GM19463 (cell line): Measurements from ENCODE around the gene RC3H2.
"Not testable (repeated sequence)": the region's sequence is repeated elsewhere in the genome, so short reads cannot be mapped to it uniquely, and the experiment has no call there.

Source experiments
- ATAC-seq: cut with Tn5 transposase; IDR thresholded peaks from one replicate; pipeline ENCODE4 v1.9.1; 2021; ENCODE audit warnings: mild to moderate bottlenecking, moderate library complexity; ENCODE audit not compliant: unreplicated experiment

Gene RC3H2

GRCh38 chr9:122922713-122923112 lies 17.6 kb upstream of the RC3H2 start:
- ATAC-seq = no peak

GRCh38 chr9:122918310-122918709 lies 13.2 kb upstream of the RC3H2 start:
- ATAC-seq = no peak

DNA sequence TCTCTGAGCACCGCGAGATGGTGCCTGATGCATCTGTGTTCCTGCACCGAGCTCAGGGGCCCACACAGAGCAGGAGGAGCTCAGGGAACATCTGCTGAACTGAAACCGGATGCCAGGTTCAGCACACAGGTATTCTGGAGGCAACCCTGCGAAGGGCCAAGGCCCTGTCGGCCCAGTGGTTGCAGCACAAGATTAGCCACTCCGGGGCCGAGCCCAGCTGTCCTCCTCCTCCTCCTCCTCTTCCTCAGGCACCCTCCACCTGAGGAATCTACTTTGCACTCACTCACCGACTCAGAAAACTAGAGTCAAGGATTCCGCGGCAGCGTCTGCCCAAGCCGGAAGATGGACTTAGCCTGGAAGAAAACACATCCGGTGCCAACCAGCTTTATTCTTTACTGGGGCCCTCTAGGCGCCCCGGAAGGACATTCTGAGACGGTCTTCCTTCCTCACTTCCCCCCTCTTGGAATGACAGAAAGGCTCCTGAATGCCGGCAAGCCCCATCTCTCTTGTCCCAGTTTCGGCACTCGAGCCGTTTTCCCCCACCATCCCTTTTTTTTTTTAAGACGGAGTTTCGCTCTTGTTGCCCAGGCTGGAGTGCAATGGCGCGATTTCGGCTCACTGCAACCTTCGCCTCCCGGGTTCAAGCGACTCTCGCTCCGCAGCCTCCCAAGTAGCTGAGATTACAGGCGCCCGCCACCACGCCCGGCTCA lies 8.0 kb upstream of the RC3H2 start, which contains the start of gene ZBTB6:
Gene ZBTB6 (minus strand): TSS at position 360 of the 710 bp plus-strand sequence. CDS start 1,251 bp downstream, outside the sequence.
- ATAC-seq = peak; percentile 98

- ATAC-seq = no peak
Observed at GRCh38 chr9:122912671-122912963, 7.5 kb upstream of the RC3H2 start.

DNA sequence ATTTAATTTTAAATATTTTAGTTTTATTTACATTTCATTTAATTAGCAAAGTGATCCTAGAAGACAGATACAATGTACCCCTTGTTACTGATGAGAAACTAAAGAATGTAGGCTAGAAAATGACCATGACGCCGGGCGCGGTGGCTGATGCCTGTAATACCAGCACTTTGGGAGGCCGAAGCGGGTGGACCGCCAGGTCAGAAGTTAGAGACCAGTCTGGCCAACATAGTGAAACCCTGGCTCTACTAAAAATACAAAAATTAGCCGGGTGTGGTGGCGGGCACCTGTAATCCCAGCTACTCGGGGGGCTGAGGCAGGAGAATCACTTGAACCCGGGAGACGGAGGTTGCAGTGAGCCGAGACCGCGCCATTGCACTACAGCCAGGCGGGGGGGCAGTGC lies 963 bp upstream of the RC3H2 start:
- ATAC-seq = not testable (repeated sequence)

DNA sequence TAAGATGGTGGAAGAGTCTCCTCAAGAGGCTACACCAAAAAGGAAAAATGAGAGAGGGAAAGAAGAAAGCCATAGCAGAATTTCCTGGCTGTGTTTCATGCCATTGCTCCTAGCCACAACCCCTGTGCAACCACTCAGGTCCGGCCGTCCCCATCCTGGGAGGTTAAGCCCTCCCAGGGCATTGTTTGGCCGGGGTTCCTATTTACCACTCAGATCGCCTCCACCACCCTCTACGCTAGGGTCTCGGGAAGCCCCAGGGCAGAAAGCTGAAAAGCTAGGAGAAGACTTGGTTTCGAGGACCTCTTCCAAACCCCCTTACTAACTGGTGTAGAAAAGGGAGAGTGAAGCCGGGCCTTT lies 715 bp downstream of the RC3H2 start:
- peak; percentile 23 for ATAC-seq

GRCh38 chr9:122900791-122901190 lies 4.4 kb downstream of the RC3H2 start:
- ATAC-seq = no peak

- ATAC-seq = no peak
Observed at GRCh38 chr9:122897969-122898368, 7.2 kb downstream of the RC3H2 start.

- no peak for ATAC-seq
Observed at GRCh38 chr9:122888480-122888879, 16.7 kb downstream of the RC3H2 start.

DNA sequence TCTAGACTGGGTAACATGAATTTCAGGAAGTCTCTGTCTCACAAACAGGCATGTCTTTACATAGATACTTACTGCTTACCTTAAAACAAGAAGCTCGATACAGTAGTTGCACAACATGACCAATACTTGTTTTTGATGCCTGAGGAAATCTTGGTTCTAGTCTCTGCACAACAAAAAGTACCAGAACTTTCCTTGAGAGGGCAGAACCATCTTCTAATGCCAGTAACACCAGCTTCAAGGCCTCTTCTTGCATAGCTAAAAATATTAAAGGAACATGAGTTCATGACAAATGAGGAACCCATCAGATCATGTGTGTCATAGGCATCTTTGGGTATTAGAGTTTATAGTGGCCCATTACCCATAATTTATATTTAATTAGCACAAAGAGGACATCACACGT lies 22.0 kb downstream of the RC3H2 start:
- no peak for ATAC-seq

DNA sequence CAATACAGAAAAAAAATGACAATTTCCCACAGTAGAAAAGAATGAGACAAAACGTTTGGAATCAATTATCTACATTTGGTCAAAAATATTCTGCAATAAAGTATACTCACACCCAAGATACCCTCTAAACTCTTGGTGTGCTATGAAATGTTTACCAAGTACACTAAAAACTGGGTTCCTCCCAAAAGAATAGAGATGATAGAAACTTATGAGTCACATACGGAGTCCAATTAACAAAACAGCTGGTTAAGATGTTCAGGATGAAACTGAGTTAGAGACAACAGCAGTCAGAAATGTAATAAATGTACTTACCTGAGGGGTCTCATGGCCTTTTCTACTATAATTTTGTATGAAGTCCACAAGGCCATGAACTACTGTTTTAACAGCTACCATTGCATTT lies 25.7 kb downstream of the RC3H2 start:
- no peak for ATAC-seq

GRCh38 chr9:122875523-122875922 lies 29.6 kb downstream of the RC3H2 start:
- no peak for ATAC-seq

DNA sequence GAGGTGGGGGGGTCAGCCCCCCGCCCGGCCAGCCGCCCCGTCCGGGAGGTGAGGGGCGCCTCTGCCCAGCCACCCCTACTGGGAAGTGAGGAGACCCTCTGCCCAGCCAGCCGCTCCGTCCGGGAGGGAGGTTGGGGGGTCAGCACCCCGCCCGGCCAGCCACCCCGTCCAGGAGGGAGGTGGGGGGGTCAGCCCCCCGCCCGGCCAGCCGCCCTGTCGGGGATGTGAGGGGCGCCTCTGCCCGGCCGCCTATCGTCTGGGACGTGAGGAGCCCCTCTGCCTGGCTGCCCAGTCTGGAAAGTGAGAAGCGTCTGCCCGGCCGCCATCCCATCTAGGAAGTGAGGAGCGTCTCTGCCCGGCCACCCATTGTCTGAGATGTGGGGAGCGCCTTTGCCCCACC lies 37.9 kb downstream of the RC3H2 start:
- not testable (repeated sequence) for ATAC-seq

DNA sequence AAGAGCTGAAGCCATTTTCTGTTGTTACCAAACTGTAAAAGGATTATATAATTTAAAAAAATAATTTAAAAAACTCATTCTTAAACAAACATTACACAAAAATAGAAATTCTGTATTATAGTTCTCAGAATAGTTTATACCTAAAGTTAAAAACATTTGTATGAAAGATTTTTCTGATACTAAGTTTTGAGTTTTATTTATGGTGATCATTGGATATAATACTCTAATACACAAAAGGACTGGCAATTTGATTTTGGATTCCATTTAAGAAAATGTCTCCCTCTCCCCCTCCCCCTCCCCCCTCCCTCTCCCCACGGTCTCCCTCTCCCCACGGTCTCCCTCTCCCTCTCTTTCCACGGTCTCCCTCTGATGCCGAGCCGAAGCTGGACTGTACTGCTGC lies 39.1 kb downstream of the RC3H2 start:
- no peak for ATAC-seq

- no peak for ATAC-seq
Observed at GRCh38 chr9:122865300-122865699, 39.9 kb downstream of the RC3H2 start.

DNA sequence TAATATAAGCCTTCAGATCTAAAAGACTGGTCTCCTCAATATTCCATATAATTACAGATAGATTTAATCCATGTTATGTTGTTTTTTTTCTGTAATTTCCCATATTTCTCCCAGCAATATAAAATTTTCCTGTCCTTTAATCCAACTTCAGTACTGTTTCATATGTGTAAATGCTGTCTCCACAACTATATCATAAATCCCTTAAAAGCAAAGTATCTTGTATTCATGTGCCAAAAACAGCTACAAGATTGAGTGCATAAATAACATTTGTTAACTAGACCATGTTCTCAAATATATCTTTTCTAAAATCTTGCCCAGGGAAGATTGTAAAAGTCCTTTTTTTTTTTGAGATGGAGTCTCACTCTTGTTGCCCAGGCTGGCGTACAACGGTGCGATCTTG lies 41.8 kb downstream of the RC3H2 start:
- no peak for ATAC-seq

DNA sequence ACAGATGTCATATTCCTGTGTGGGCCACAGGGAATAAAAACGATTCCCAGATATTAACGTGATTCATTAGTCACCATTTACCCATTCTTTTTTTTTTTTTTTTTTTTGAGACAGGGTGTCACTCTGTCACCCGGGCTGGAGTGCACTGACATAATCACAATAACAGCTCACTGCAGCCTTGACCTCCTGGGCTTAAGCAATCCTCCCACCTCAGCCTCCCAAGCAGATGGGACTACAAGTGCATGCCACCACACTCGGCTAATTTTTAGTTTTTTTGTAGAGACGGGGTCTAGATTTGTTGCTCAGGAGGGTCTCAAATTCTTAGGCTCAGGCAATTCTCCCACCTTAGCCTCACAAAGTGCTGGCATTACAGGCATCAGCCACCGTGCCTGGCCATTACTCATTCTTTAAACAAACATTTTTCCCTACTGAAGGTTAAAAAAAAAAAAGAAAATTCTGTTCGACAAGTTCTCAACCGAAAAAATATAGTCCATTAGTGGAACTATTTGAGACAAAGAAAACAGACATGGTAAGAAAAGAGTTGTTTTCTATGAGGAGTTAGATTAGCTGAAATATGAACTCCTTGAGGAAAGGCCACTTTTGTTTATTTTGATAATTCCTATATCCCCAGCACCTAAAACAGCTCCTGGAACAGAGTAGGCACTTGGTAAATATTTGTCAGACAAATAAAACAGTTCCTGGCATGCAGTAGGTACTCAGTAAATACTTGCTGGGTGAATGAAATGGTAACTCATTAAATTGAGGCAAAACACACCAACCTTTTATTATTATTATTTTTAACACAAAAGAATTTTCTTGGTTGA lies 44.6 kb downstream of the RC3H2 start:
- no peak for ATAC-seq

- ATAC-seq = no peak
Observed at GRCh38 chr9:122857815-122858214, 47.3 kb downstream of the RC3H2 start.

DNA sequence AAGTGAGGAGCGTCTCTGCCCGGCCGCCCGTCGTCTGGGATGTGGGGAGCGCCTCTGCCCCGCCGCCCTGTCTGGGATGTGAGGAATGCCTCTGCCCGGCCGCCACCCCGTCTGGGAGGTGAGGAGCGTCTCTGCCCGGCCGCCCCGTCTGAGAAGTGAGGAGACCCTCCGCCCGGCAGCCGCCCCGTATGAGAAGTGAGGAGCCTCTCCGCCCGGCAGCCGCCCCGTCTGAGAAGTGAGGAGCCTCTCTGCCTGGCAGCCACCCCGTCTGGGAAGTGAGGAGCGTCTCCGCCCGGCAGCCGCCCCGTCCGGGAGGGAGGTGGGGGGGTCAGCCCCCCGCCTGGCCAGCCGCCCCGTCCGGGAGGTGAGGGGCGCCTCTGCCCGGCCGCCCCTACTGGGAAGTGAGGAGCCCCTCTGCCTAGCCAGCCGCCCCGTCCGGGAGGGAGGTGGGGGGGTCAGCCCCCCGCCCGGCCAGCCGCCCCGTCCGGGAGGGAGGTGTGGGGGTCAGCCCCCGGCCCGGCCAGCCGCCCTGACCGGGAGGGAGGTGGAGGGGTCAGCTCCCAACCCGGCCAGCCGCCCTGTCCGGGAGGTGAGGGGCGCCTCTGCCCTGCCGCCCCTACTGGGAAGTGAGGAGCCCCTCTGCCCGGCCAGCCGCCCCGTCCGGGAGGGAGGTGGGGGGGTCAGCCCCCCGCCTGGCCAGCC lies 52.9 kb downstream of the RC3H2 start:
- ATAC-seq = not testable (repeated sequence)

DNA sequence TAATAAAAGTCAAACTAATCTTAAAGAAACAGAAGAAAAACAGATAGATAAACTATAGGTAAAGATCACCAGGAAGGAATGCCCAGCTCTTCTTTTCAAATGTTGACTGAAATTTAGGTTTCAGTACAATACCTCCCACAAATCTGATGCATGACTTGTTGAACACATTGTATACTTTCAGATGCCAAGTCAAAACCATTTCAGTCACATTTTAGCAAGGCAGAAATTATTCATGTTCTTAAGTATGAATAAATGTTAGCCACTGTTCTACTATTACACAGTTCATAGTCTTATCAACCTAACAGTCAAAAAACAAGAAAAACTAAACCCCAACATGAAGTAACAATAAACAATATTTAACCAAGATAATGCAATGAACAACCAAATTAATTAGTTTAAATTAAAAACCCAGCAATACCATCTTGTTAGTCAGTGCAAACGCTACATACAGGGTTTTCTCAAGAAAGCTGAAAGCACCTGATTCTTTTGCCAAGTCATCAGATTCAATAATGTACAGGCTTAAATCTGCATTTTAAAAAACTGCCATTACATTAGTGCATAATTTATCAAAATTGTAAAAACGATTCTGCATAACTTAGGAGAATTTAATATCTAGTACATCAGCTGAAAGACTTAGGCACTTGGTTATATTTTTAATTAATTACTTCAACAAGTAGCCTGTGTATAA lies 56.8 kb downstream of the RC3H2 start:
- ATAC-seq = no peak

DNA sequence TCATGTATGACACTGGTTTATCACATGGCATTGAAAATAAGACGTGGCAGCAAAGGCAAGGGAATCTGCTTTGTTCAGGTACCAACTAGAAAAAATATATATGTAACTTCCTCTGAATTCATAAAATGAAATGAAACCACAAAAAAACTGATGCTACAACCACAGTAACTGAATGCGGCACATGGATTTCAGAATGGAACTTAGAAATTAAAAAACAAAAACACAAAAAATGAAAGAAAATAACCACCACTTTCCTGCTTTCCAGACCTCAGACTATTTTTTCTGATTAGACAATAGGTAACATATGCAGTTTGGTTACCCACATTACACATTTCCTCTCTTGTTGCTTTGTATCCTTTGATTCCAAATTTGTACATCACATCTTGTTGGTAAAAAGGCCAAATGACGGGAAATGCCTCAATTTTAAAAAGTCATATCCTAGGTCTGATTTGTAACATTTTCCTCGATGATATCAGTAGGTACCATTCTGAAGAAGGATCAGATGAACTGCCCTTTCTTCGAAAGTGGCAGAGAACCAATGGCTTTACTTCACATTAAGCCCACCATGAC lies 58.7 kb downstream of the RC3H2 start:
- ATAC-seq = no peak
